NOMO-1 (cell line): Measurements from ENCODE around the gene DNMBP.
A peak's percentile ranks its signal among the peaks of the same experiment; 100 is the strongest.
"Not testable (repeated sequence)": the region's sequence is repeated elsewhere in the genome, so short reads cannot be mapped to it uniquely, and the experiment has no call there.

Experiments
- DNase-seq, 2 experiments: peaks; one replicate each; lab custom pipeline; 2025; ENCODE audit not compliant: unreplicated experiment in 2 of 2; lab: John Stamatoyannopoulos, UW

DNMBP gene

DNA sequence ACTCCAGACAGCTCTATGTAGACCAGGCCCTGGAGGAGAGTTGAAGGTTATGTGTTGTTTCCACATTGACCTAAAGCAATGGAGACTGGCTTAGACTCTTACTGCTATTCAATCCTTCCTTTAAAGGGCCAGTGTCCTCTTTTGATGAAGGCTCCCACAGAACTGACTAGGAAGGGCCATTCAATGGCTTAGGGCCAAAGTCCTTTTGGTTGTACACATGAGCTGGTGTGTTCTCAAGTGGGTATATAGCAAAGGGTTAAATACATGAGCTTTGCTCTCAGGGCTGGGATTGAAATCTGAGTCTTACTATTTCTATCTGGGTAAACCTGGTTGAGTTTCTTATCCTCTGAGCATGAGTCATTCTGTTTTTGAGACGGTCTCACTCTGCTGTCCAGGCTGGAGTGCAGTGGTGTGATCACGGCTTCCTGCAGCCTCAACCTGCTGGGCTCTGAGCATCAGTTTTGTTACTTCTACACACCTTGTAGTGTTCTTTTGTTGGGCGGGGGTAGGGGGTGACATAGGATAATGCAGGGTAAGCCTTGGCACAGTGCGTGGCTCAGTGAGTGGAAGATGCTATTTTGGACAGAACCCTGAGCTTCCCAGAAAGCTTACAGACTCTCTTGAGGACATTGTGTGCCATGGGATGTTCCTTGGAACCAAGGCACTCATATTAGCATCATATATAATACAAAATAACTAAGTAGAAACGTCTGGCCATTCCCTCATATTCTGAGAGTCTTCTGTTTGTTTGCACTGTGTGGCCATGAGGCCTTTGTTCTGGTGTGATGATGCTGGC, 137.2 kb downstream of the DNMBP start:
- no peak for DNase-seq

GRCh38 chr10:99870123-99870730, 139.5 kb downstream of the DNMBP start:
- no peak for DNase-seq

- no peak for DNase-seq
Observed at GRCh38 chr10:99869581-99870122, 140.1 kb downstream of the DNMBP start.

DNA sequence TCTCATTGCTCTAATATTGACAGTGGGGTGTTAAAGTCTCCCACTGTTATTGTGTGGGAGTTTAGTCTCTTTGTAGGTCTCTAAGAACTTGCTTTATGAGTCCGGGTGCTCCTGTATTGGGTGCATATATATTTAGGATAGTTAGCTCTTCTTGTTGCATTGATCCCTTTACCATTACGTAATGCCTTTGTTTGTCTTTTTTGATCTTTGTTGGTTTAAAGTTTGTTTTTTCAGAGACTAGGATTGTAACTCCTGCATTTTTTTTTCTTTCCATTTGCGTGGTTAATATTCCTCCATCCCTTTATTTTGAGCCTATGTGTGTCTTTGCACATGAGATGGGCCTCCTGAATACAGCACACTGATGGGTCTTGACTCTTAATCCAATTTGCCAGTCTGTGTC, 142.5 kb downstream of the DNMBP start:
- not testable (repeated sequence) for DNase-seq

GRCh38 chr10:99863535-99864240, 146.1 kb downstream of the DNMBP start:
- DNase-seq, result not testable (repeated sequence)

GRCh38 chr10:99860466-99860865, 149.3 kb downstream of the DNMBP start:
- no peak for DNase-seq

DNA sequence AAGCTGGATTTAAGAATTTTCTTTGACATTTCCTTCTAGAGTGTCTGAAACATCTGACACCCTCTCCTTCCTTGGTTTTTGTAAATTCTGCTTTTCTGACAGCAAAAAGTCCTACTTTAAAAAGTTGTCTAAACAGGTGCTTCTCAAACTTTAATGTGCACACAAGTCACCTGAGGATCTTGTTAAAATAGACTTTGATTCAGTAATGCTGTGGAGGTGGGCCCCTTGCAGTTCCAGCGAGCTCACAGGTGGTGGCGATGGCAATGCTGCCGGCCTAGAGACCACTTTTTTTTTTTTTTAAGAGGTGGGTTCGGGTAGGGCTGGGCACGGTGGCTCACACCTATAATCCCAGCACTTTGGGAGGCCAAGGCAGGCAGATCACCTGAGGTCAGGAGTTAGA, 150.2 kb downstream of the DNMBP start:
- no peak for DNase-seq

DNA sequence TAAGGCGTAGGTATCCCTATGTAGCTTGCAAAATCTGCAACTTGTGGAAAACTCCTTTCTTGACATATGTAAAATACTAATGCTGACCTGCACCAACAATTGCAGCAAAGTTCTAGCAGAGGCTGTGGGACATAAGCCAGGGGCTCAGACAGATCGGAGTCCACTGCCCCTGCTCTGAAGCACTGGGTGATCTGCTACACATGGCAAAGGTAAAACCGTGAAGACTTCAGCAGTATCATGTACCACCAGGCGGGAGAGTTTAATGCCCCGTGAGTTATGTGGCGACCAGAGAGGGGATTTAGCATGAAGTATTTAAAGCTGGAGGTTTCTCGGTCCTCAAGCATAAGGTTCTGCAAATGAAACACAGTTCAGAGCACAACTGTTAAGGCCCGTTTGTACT, 150.9 kb downstream of the DNMBP start:
- DNase-seq, result no peak

DNA sequence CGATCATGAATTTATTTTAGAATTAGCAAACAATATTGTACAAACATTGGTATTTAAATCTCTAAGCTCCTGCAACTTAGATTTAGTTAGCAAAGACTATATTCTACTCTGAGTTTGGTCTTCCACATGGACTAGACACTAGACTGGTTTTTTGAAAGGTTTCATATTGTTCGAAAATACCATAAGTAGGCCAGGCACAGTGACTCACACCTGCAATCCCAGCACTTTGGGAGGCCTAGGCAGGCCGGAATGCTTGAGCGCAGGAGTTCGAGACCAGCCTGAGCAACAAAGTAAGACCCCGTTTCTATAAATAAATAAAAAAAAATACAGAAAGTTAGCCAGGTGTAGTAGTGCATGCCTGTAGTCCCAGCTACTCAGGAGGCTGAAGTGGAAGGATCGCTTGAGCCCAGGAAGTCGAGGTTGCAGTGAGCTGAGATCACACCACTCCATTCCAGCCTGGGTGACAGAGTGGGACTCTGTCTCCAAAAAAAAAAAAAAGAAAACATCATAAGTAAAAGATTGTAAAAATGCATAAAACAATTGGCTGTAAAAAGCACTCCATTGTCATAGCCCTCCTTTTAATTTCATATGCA, 154.2 kb downstream of the DNMBP start:
- DNase-seq, result no peak

GRCh38 chr10:99854860-99855259, 154.9 kb downstream of the DNMBP start:
- DNase-seq, result peak; percentile 11 to 37

DNA sequence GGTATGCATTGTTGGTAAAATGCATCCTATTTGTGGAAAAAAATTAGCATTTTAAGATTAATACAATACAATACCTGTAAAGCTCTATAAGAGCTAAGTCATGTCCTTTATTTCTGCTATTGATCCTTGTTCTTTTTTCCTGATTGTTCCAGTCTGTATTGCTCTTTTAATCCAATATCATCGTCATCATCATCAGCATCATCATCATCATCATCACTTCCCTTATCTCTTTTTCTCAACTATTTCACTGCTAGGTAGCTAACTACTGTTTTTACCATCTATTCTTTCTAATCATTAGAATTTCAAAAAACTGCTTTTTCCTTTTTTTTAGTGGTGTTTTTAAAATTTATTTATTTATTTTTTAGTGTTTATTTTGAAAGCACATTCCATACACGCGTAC, 156.1 kb downstream of the DNMBP start:
- no peak for DNase-seq

- DNase-seq, result no peak
Observed at GRCh38 chr10:99852481-99853213, 157.1 kb downstream of the DNMBP start.

GRCh38 chr10:99851825-99852224, 157.9 kb downstream of the DNMBP start:
- DNase-seq, result no peak

DNA sequence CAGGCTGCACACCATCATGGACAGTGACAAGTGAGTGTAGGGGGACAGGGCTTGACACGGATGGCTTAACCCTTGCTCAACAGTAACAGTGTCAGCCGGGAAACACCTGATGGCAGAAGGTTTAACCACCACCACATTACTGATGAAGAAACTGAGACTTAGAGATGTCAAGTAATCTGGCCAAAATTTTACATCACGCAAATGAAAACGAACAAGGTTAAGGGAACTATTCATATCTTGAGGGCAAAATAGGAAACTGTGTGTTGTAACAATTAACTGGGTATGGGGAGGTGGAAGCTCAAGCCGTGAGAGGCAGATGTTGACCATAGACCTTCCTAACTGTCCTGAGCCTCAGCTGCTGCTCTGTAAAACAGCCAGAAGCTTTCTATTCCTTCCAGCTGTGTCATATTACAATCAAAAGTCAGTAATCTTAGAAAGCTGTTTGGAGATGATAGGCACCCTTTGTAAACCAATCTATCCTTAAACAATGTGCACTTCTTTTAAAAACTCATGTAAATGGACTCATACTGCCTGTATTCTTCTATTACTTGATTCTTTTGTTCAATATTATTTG, 158.9 kb downstream of the DNMBP start:
- DNase-seq, result peak; percentile 60 to 69

- no peak for DNase-seq
Observed at GRCh38 chr10:99850021-99850766, 159.6 kb downstream of the DNMBP start.

- no peak for DNase-seq
Observed at GRCh38 chr10:99849536-99849935, 160.2 kb downstream of the DNMBP start.

DNA sequence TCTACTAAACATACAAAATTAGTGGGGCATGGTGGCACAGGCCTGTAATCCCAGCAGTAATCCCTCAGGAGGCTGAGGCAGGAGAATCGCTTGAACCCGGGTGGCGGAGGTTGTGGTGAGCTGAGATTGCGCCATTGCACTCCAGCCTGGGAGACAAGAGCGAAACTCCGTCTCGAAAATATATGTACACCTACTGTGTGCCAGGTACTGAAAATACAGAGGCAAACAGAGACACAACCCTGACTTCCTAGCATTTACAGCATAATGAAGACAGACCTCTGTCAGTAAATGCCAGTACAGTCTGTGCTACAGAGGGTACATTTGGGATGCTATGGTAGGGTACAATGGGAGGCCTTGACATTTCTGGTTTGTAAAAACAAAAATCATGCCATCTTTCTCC, 160.7 kb downstream of the DNMBP start:
- DNase-seq, result no peak

- DNase-seq, result peak; percentile 70 to 86
Observed at GRCh38 chr10:99845837-99846382, 163.8 kb downstream of the DNMBP start.

DNA sequence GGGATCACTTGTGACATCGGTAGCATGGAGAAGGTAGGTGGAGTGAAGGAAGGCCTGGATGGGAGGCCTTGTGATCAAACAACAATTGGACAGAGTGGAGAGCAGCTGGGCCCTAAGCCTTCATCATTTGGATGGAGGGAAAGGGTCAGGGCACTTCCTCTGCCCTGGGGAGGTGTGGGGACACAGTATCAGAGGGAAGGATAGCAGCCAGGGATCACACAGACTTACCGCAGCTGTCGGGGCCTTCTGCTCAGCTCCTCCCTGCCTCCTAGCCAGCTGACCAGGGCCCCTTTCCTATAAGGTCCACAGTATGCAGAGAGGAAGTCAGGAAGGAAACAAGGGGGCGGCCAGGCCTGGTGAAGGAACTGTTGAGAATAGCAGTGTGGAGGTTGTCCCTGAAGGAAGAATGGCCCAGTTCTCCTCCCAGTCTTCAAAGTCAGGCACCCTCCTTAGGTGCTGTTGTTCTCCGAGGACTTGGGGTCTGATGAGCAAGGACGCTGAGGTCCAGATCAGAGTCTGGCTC, 165.3 kb downstream of the DNMBP start:
- DNase-seq, result no peak
